Activated CD4-positive, alpha-beta T cell treated with anti-CD3 and anti-CD28 coated beads, Interleukin-2, amount 10 ng/mL, durations not matched to agents 24 days and 14 days (primary cell): ENCODE measurements around the gene DBX1. TPM values are rescaled to one million over a fixed set of nuclear protein-coding genes. Genes with fewer than 3 reads are reported as not detected.

Experiments
- DNase-seq: peaks from one replicate; pipeline ENCODE4 v3.0.0; 2022
- H3K27ac Mint-ChIP-seq: one replicate; pipeline ENCODE4 v1.8.0; 2022; ENCODE audit warnings: mild to moderate bottlenecking, mixed read lengths
- H3K27me3 Mint-ChIP-seq: one replicate; pipeline ENCODE4 v1.8.0; 2022; ENCODE audit warnings: mixed read lengths
- H3K36me3 Mint-ChIP-seq: one replicate; pipeline ENCODE4 v1.8.0; 2022; ENCODE audit warnings: low read depth, mild to moderate bottlenecking, mixed read lengths
- H3K4me1 Mint-ChIP-seq: one replicate; pipeline ENCODE4 v1.8.0; 2021; ENCODE audit warnings: mixed read lengths
- H3K4me3 Mint-ChIP-seq: one replicate; pipeline ENCODE4 v1.8.0; 2022; ENCODE audit warnings: mild to moderate bottlenecking, moderate library complexity, mixed read lengths
- H3K9me3 Mint-ChIP-seq: one replicate; pipeline ENCODE4 v1.8.0; 2021; ENCODE audit warnings: mixed read lengths
- intact Hi-C: fragments of 100-400 bp; cut with micrococcal nuclease; formaldehyde crosslinking; loops from one replicate; pipeline ENCODE4 v1.15.1; 2023
- total RNA-seq: library from RNA; stranded (reverse); gene quantifications from 2 replicates; pipeline ENCODE4 v1.2.3, GENCODE V29; 2022

The DBX1 gene
- total RNA-seq, 1 donor from 2014 or later, result not detected

GRCh38 chr11:20122131-20122530 is 38.1 kb downstream of the DBX1 start:
- intact Hi-C loops, result no loop called here
- no peaks in the 10 kb centered on the region for H3K4me1 Mint-ChIP-seq
- no peak for DNase-seq
- no peak overlapping the region for H3K4me3 Mint-ChIP-seq
- no peaks in the 10 kb centered on the region for H3K9me3 Mint-ChIP-seq
- no peaks in the 10 kb centered on the region for H3K36me3 Mint-ChIP-seq
- H3K27me3 Mint-ChIP-seq, result peaks cover 7% of the 10 kb centered on the region
- H3K27ac Mint-ChIP-seq, result no peak overlapping the region

GRCh38 chr11:20120134-20120925 is 39.9 kb downstream of the DBX1 start:
- Mint-ChIP-seq H3K27ac (no peak overlapping the region), H3K4me1 (no peaks in the 10 kb centered on the region), H3K27me3 (peaks cover 7% of the 10 kb centered on the region), H3K9me3 (no peaks in the 10 kb centered on the region), H3K36me3 (no peaks in the 10 kb centered on the region), H3K4me3 (no peak overlapping the region)
- intact Hi-C loops, result no loop called here
- DNase-seq, result no peak

- no peak overlapping the region for H3K27ac Mint-ChIP-seq
- H3K4me1 Mint-ChIP-seq, result no peaks in the 10 kb centered on the region
- DNase-seq, result no peak
- intact Hi-C loops, result no loop called here
- H3K9me3 Mint-ChIP-seq, result no peaks in the 10 kb centered on the region
- peaks cover 7% of the 10 kb centered on the region for H3K27me3 Mint-ChIP-seq
- H3K36me3 Mint-ChIP-seq, result no peaks in the 10 kb centered on the region
- H3K4me3 Mint-ChIP-seq, result no peak overlapping the region
These were observed 41.0 kb downstream of the DBX1 start for GRCh38 chr11:20119315-20119714.

- H3K27me3 Mint-ChIP-seq, result peaks cover 7% of the 10 kb centered on the region
- intact Hi-C loops, result no loop called here
- DNase-seq, result no peak
- H3K36me3 Mint-ChIP-seq, result no peaks in the 10 kb centered on the region
- no peak overlapping the region for H3K27ac Mint-ChIP-seq
- no peaks in the 10 kb centered on the region for H3K4me1 Mint-ChIP-seq
- no peaks in the 10 kb centered on the region for H3K9me3 Mint-ChIP-seq
- no peak overlapping the region for H3K4me3 Mint-ChIP-seq
These were observed 42.1 kb downstream of the DBX1 start for GRCh38 chr11:20118209-20118608.

- H3K4me3 Mint-ChIP-seq, result no peak overlapping the region
- H3K27me3 Mint-ChIP-seq, result peaks cover 7% of the 10 kb centered on the region
- H3K9me3 Mint-ChIP-seq, result no peaks in the 10 kb centered on the region
- peaks cover 1% of the 10 kb centered on the region for H3K4me1 Mint-ChIP-seq
- no peak overlapping the region for H3K27ac Mint-ChIP-seq
- intact Hi-C loops, result no loop called here
- no peaks in the 10 kb centered on the region for H3K36me3 Mint-ChIP-seq
- DNase-seq, result no peak
These were observed 43.0 kb downstream of the DBX1 start for GRCh38 chr11:20117291-20117690.

GRCh38 chr11:20116825-20117224 is 43.5 kb downstream of the DBX1 start:
- no peaks in the 10 kb centered on the region for H3K36me3 Mint-ChIP-seq

GRCh38 chr11:20114588-20114987 is 45.7 kb downstream of the DBX1 start:
- intact Hi-C loops, result loop anchor here (5.0 kb wide), 1 partner anchor 177 kb away; no protein-coding TSS in a partner anchor

More at GRCh38 chr11:20116825-20117224, 43.5 kb downstream of the DBX1 start:
- peaks cover 7% of the 10 kb centered on the region for H3K27me3 Mint-ChIP-seq
- H3K9me3 Mint-ChIP-seq, result no peaks in the 10 kb centered on the region
- intact Hi-C loops, result no loop called here
- no peak for DNase-seq
- H3K27ac Mint-ChIP-seq, result no peak overlapping the region
- H3K4me1 Mint-ChIP-seq, result peaks cover 1% of the 10 kb centered on the region
- no peak overlapping the region for H3K4me3 Mint-ChIP-seq

GRCh38 chr11:20113149-20113438 is 47.2 kb downstream of the DBX1 start:
- Mint-ChIP-seq H3K27ac (no peak overlapping the region), H3K36me3 (no peaks in the 10 kb centered on the region), H3K27me3 (no peaks in the 10 kb centered on the region), H3K9me3 (no peaks in the 10 kb centered on the region), H3K4me3 (no peak overlapping the region), H3K4me1 (peaks cover 1% of the 10 kb centered on the region)
- no peak for DNase-seq
- intact Hi-C loops, result loop anchor here (5.0 kb wide), 1 partner anchor 176 kb away; no protein-coding TSS in a partner anchor

More at GRCh38 chr11:20114588-20114987, 45.7 kb downstream of the DBX1 start:
- H3K9me3 Mint-ChIP-seq, result no peaks in the 10 kb centered on the region
- H3K27ac Mint-ChIP-seq, result no peak overlapping the region
- no peak overlapping the region for H3K4me3 Mint-ChIP-seq
- no peak for DNase-seq
- no peaks in the 10 kb centered on the region for H3K36me3 Mint-ChIP-seq
- H3K27me3 Mint-ChIP-seq, result peaks cover 2% of the 10 kb centered on the region
- H3K4me1 Mint-ChIP-seq, result peaks cover 1% of the 10 kb centered on the region

- no peak overlapping the region for H3K4me3 Mint-ChIP-seq
- no peaks in the 10 kb centered on the region for H3K9me3 Mint-ChIP-seq
- intact Hi-C loops, result loop anchor here (5.0 kb wide), 1 partner anchor 175 kb away; no protein-coding TSS in a partner anchor
- H3K4me1 Mint-ChIP-seq, result peaks cover 1% of the 10 kb centered on the region
- no peak overlapping the region for H3K27ac Mint-ChIP-seq
- no peak for DNase-seq
- H3K36me3 Mint-ChIP-seq, result no peaks in the 10 kb centered on the region
- no peaks in the 10 kb centered on the region for H3K27me3 Mint-ChIP-seq
These were observed 47.8 kb downstream of the DBX1 start for GRCh38 chr11:20112291-20113148.

- H3K27ac Mint-ChIP-seq, result no peak overlapping the region
- DNase-seq, result no peak
- H3K4me3 Mint-ChIP-seq, result no peak overlapping the region
- H3K9me3 Mint-ChIP-seq, result no peaks in the 10 kb centered on the region
- intact Hi-C loops, result loop anchor here (1.0 to 5.0 kb wide), 2 partner anchors 161 to 175 kb away; no protein-coding TSS in a partner anchor
- peaks cover 1% of the 10 kb centered on the region for H3K4me1 Mint-ChIP-seq
- H3K27me3 Mint-ChIP-seq, result no peaks in the 10 kb centered on the region
- H3K36me3 Mint-ChIP-seq, result no peaks in the 10 kb centered on the region
These were observed 48.4 kb downstream of the DBX1 start for GRCh38 chr11:20111871-20112270.

GRCh38 chr11:20110908-20111669 is 49.2 kb downstream of the DBX1 start:
- Mint-ChIP-seq H3K27ac (no peak overlapping the region), H3K9me3 (no peaks in the 10 kb centered on the region), H3K36me3 (no peaks in the 10 kb centered on the region), H3K4me1 (peaks cover 1% of the 10 kb centered on the region), H3K27me3 (no peaks in the 10 kb centered on the region), H3K4me3 (no peak overlapping the region)
- DNase-seq, result peak; percentile 82
- intact Hi-C loops, result loop anchor here (1.0 to 5.0 kb wide), 2 partner anchors 160 to 174 kb away; no protein-coding TSS in a partner anchor

- H3K4me1 Mint-ChIP-seq, result peaks cover 1% of the 10 kb centered on the region
- no peaks in the 10 kb centered on the region for H3K27me3 Mint-ChIP-seq
- no peak overlapping the region for H3K4me3 Mint-ChIP-seq
- no peak for DNase-seq
- H3K36me3 Mint-ChIP-seq, result no peaks in the 10 kb centered on the region
- intact Hi-C loops, result loop anchor here (5.0 kb wide), 1 partner anchor 173 kb away; no protein-coding TSS in a partner anchor
- no peak overlapping the region for H3K27ac Mint-ChIP-seq
- no peaks in the 10 kb centered on the region for H3K9me3 Mint-ChIP-seq
These were observed 50.4 kb downstream of the DBX1 start for GRCh38 chr11:20109731-20110445.
